OCI-LY1 (cell line): ENCODE results near the gene NPVF.

Source experiments
- EZH2 ChIP-seq: fragments of 200-600 bp; sonication (generic), shearing (Covaris generic); IDR thresholded peaks from 2 replicates; pipeline ENCODE4 v1.8.0; 2017; ENCODE audit warnings: borderline replicate concordance, mixed run types, mild to moderate bottlenecking, antibody characterized with exemption, low read length, moderate library complexity, mixed read lengths
- TF ChIP-seq, protein P1 (sequence below): fragments of 200-600 bp; sonication (generic), shearing (Covaris generic); IDR thresholded peaks from 2 replicates; pipeline ENCODE4 v1.5.1; 2017; ENCODE audit warnings: mild to moderate bottlenecking, antibody characterized with exemption, low read length, moderate library complexity, mixed read lengths

DNA sequence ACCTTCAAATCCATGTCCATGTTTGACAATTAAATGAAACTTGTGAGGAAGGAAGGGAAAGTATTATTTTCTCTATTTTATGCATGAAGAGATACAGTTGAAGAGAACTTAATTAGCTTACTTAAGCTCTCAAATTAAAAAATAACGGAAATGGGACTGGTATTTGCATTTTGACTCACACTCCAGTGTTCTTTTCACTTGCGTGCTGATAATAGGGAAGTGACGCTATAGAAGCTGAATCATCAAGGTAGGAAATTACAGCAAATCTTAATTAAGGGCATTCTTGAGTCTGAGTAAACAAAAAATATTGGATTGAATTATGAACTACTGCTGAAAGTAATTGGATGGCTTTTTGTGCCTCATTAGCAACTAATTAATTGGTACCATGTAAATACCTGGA lies 44.0 kb upstream of the NPVF start:
- TF ChIP-seq, protein P1, sequence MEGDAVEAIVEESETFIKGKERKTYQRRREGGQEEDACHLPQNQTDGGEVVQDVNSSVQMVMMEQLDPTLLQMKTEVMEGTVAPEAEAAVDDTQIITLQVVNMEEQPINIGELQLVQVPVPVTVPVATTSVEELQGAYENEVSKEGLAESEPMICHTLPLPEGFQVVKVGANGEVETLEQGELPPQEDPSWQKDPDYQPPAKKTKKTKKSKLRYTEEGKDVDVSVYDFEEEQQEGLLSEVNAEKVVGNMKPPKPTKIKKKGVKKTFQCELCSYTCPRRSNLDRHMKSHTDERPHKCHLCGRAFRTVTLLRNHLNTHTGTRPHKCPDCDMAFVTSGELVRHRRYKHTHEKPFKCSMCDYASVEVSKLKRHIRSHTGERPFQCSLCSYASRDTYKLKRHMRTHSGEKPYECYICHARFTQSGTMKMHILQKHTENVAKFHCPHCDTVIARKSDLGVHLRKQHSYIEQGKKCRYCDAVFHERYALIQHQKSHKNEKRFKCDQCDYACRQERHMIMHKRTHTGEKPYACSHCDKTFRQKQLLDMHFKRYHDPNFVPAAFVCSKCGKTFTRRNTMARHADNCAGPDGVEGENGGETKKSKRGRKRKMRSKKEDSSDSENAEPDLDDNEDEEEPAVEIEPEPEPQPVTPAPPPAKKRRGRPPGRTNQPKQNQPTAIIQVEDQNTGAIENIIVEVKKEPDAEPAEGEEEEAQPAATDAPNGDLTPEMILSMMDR, result no peak
- no peak for TF ChIP-seq EZH2
